Skeletal muscle cell (primary cell): ENCODE results near the gene GPBAR1.

Source experiments
- DNase-seq: peaks from one replicate; pipeline ENCODE4 v3.0.0-alpha.2; 2010; ENCODE audit warnings: low read depth
- H3K4me3 ChIP-seq: 2 replicates; pipeline ENCODE4 v1.5.1; 2011; ENCODE audit warnings: low read depth, mild to moderate bottlenecking, control low read depth, low read length, moderate library complexity

The GPBAR1 gene

GRCh38 chr2:218260742-218261422 is at the start of gene GPBAR1:
Gene GPBAR1 (plus strand): TSS chr2:218261015. CDS start chr2:218262725, 1,710 bp downstream.
- H3K4me3 ChIP-seq = no peak within 1 kb of the TSS
- no peak for DNase-seq

- no peak for DNase-seq
- no peak overlapping the region for H3K4me3 ChIP-seq
Measured at GRCh38 chr2:218214116-218214515, 46.7 kb upstream of the GPBAR1 start.

- no peak for DNase-seq
- peak overlapping the region; percentile 99 for H3K4me3 ChIP-seq
Measured at GRCh38 chr2:218216336-218216673, 44.5 kb upstream of the GPBAR1 start.

- DNase-seq = peak; percentile 93
- peak within 1 kb of the TSS; percentile 99 for H3K4me3 ChIP-seq
Measured at GRCh38 chr2:218216674-218217359, 44.0 kb upstream of the GPBAR1 start, which contains the start of gene ARPC2. Gene ARPC2 (plus strand): TSS chr2:218217189. CDS start chr2:218217471, 282 bp downstream.

- peak overlapping the region; percentile 99 for H3K4me3 ChIP-seq
- DNase-seq = no peak
Measured at GRCh38 chr2:218217360-218218267, 43.2 kb upstream of the GPBAR1 start.

GRCh38 chr2:218218268-218219185 is 42.3 kb upstream of the GPBAR1 start:
- H3K4me3 ChIP-seq = peak overlapping the region; percentile 99
- no peak for DNase-seq

GRCh38 chr2:218219934-218220333 is 40.9 kb upstream of the GPBAR1 start:
- no peak for DNase-seq
- H3K4me3 ChIP-seq = peak overlapping the region; percentile 99

GRCh38 chr2:218221000-218221399 is 39.8 kb upstream of the GPBAR1 start:
- no peak overlapping the region for H3K4me3 ChIP-seq
- no peak for DNase-seq

- DNase-seq = no peak
- no peak overlapping the region for H3K4me3 ChIP-seq
Measured at GRCh38 chr2:218223046-218223445, 37.8 kb upstream of the GPBAR1 start.

GRCh38 chr2:218224186-218224585 is 36.6 kb upstream of the GPBAR1 start:
- DNase-seq = no peak
- no peak overlapping the region for H3K4me3 ChIP-seq

- DNase-seq = no peak
- H3K4me3 ChIP-seq = no peak overlapping the region
Measured at GRCh38 chr2:218226903-218227302, 33.9 kb upstream of the GPBAR1 start.

- no peak for DNase-seq
- H3K4me3 ChIP-seq = no peak overlapping the region
Measured at GRCh38 chr2:218228366-218229090, 32.3 kb upstream of the GPBAR1 start.

- H3K4me3 ChIP-seq = no peak overlapping the region
- peak; percentile 54 for DNase-seq
Measured at GRCh38 chr2:218229239-218229638, 31.6 kb upstream of the GPBAR1 start.

- DNase-seq = no peak
- no peak overlapping the region for H3K4me3 ChIP-seq
Measured at GRCh38 chr2:218229851-218230250, 31.0 kb upstream of the GPBAR1 start.

GRCh38 chr2:218230882-218231281 is 29.9 kb upstream of the GPBAR1 start:
- DNase-seq = no peak
- no peak overlapping the region for H3K4me3 ChIP-seq

- DNase-seq = no peak
- H3K4me3 ChIP-seq = no peak overlapping the region
Measured at GRCh38 chr2:218233543-218233942, 27.3 kb upstream of the GPBAR1 start.

GRCh38 chr2:218234521-218234920 is 26.3 kb upstream of the GPBAR1 start:
- no peak for DNase-seq
- H3K4me3 ChIP-seq = no peak overlapping the region

- no peak overlapping the region for H3K4me3 ChIP-seq
- no peak for DNase-seq
Measured at GRCh38 chr2:218235017-218235416, 25.8 kb upstream of the GPBAR1 start.
